H1 (cell line): ENCODE measurements around the gene TXNL4B. TPM values are rescaled to one million over a fixed set of nuclear protein-coding genes. Genes with fewer than 3 reads are reported as not detected.

ENCODE experiments used
- CTCF ChIA-PET: fragments of 300-600 bp; sonication (Branson Sonifier 250); formaldehyde crosslinking; loops from one replicate; lab custom pipeline; 2021; ENCODE audit not compliant: partially characterized antibody; lab: Charles Lee
- POLR2A ChIA-PET: fragments of 300-600 bp; sonication (Branson Sonifier 250); formaldehyde crosslinking; loops from one replicate; lab custom pipeline; 2021; ENCODE audit warnings: inconsistent platforms; ENCODE audit not compliant: partially characterized antibody; lab: Charles Lee
- DNase-seq, 2 experiments: peaks; one replicate each; pipeline versions ENCODE4 v3.0.0 to v3.0.0-alpha.2; 2010 to 2022; ENCODE audit warnings: low spot score in 2 of 2, low read depth in 1 of 2, mixed read lengths in 1 of 2
- FAIRE-seq: peaks from 2 replicates; lab custom pipeline; 2011; peaks lifted over from hg19 to GRCh38; lab: Jason Lieb, UNC
- H2AFZ ChIP-seq: 2 replicates; pipeline ENCODE4 v1.8.1; 2012; ENCODE audit warnings: low read length, inconsistent platforms
- H2AK5ac ChIP-seq: 2 replicates; pipeline ENCODE4 v1.6.1; 2013; ENCODE audit warnings: low read depth, low read length
- H2BK120ac ChIP-seq: replicated peaks from 2 replicates; pipeline ENCODE3; 2013; ENCODE audit warnings: low read depth, low read length, inconsistent platforms
- H2BK12ac ChIP-seq: 2 replicates; pipeline ENCODE4 v1.6.1; 2013; ENCODE audit warnings: low read depth, low read length
- H2BK15ac ChIP-seq: 2 replicates; pipeline ENCODE4 v1.6.1; 2013; ENCODE audit warnings: low read length
- H2BK20ac ChIP-seq: 2 replicates; pipeline ENCODE4 v1.6.1; 2013; ENCODE audit warnings: low read length
- H2BK5ac ChIP-seq: 2 replicates; pipeline ENCODE4 v1.6.1; 2013; ENCODE audit warnings: low read depth, low read length
- H3K14ac ChIP-seq: 2 replicates; pipeline ENCODE4 v1.6.1; 2013; ENCODE audit warnings: inconsistent platforms; ENCODE audit not compliant: insufficient read length
- H3K18ac ChIP-seq: 2 replicates; pipeline ENCODE4 v1.6.1; 2013; ENCODE audit warnings: low read length; ENCODE audit errors: extremely low read depth
- H3K23ac ChIP-seq: 2 replicates; pipeline ENCODE4 v1.6.1; 2013; ENCODE audit warnings: inconsistent platforms; ENCODE audit not compliant: insufficient read length
- H3K23me2 ChIP-seq: 2 replicates; pipeline ENCODE4 v1.6.1; 2013; ENCODE audit warnings: low read depth, low read length
- H3K27ac ChIP-seq: 2 replicates; pipeline ENCODE4 v1.6.1; 2011; ENCODE audit warnings: low read depth, low read length, inconsistent platforms
- H3K27me3 ChIP-seq, 4 experiments: replicated peaks in 1 of 4; 1 replicate in 1 of 4; 2 replicates in 3 of 4; pipeline versions ENCODE4 v1.6.1 to v1.8.1; 2011 to 2013; ENCODE audit warnings: low read length in 3 of 4, mild to moderate bottlenecking in 3 of 4, inconsistent platforms in 2 of 4, mixed read lengths in 2 of 4, moderate library complexity in 1 of 4; ENCODE audit not compliant: control insufficient read depth in 3 of 4, insufficient read depth in 3 of 4; ENCODE audit errors: extremely low read depth in 1 of 4
- H3K36me3 ChIP-seq, 4 experiments: 2 replicates each; pipeline versions ENCODE4 v1.6.1 to v1.8.1; 2011 to 2013; ENCODE audit warnings: mild to moderate bottlenecking in 4 of 4, low read length in 3 of 4, moderate library complexity in 2 of 4, control low read depth in 1 of 4, inconsistent platforms in 1 of 4; ENCODE audit not compliant: insufficient read depth in 4 of 4, control insufficient read depth in 2 of 4
- H3K4ac ChIP-seq: replicated peaks from 2 replicates; pipeline ENCODE3; 2013; ENCODE audit warnings: low read length, low read depth, mixed read lengths, inconsistent platforms; ENCODE audit not compliant: insufficient read length
- H3K4me1 ChIP-seq, 4 experiments: replicated peaks in 1 of 4; 1 replicate in 1 of 4; 2 replicates in 3 of 4; pipeline versions ENCODE4 v1.6.1 to v1.8.1; 2011 to 2013; ENCODE audit warnings: low read length in 3 of 4, inconsistent platforms in 2 of 4, mixed read lengths in 1 of 4; ENCODE audit not compliant: insufficient read depth in 4 of 4, control insufficient read depth in 3 of 4
- H3K4me2 ChIP-seq, 2 experiments: 2 replicates each; pipeline versions ENCODE4 v1.6.1 to v1.8.1; 2011 to 2013; ENCODE audit warnings: low read depth in 2 of 2, low read length in 2 of 2, control low read depth in 1 of 2, inconsistent platforms in 1 of 2, mild to moderate bottlenecking in 1 of 2; ENCODE audit not compliant: insufficient read depth in 1 of 2
- H3K4me3 ChIP-seq, 4 experiments: fragments of 200-600, 300-600 bp in 1 of 4; sonication (generic), shearing (Covaris generic), sonication (Bioruptor Twin) in 1 of 4; 2 replicates each; pipeline versions ENCODE4 v1.5.1 to v1.8.1; 2011 to 2016; ENCODE audit warnings: low read length in 4 of 4, low read depth in 3 of 4, control low read depth in 2 of 4, inconsistent platforms in 2 of 4, mild to moderate bottlenecking in 2 of 4, mixed read lengths in 1 of 4, moderate library complexity in 1 of 4; ENCODE audit not compliant: insufficient read depth in 2 of 4; ENCODE audit errors: extremely low read depth in 1 of 4
- H3K56ac ChIP-seq: replicated peaks from 2 replicates; pipeline ENCODE3; 2013; ENCODE audit warnings: low read depth, mild to moderate bottlenecking, mixed read lengths, low read length, inconsistent platforms; ENCODE audit not compliant: insufficient read length
- H3K79me1 ChIP-seq: 2 replicates; pipeline ENCODE4 v1.6.1; 2013; ENCODE audit warnings: low read depth, low read length, control low read depth
- H3K79me2 ChIP-seq, 2 experiments: 2 replicates each; pipeline versions ENCODE4 v1.6.1 to v1.8.1; 2012 to 2013; ENCODE audit warnings: low read length in 2 of 2, mild to moderate bottlenecking in 2 of 2, inconsistent platforms in 1 of 2; ENCODE audit not compliant: insufficient read depth in 2 of 2, control insufficient read depth in 1 of 2
- H3K9ac ChIP-seq, 4 experiments: replicated peaks in 1 of 4; 1 replicate in 1 of 4; 2 replicates in 3 of 4; pipeline versions ENCODE4 v1.6.1 to v1.8.1; 2011 to 2013; ENCODE audit warnings: low read depth in 3 of 4, low read length in 3 of 4, control low read depth in 2 of 4, mild to moderate bottlenecking in 2 of 4, moderate library complexity in 2 of 4, inconsistent platforms in 1 of 4; ENCODE audit errors: extremely low read depth in 1 of 4
- H3K9me3 ChIP-seq, 2 experiments: 2 replicates each; pipeline versions ENCODE4 v1.6.1 to v1.8.1; 2012 to 2013; ENCODE audit warnings: mild to moderate bottlenecking in 2 of 2, moderate library complexity in 2 of 2, control low read depth in 1 of 2, inconsistent platforms in 1 of 2, low read depth in 1 of 2, low read length in 1 of 2, mixed read lengths in 1 of 2; ENCODE audit not compliant: insufficient read depth in 2 of 2
- H4K20me1 ChIP-seq, 2 experiments: replicated peaks in 1 of 2; 2 replicates each; pipeline versions ENCODE3 to v1.8.1; 2011 to 2013; ENCODE audit warnings: inconsistent platforms in 2 of 2, low read length in 2 of 2, mild to moderate bottlenecking in 1 of 2; ENCODE audit not compliant: insufficient read depth in 2 of 2, control insufficient read depth in 1 of 2
- H4K5ac ChIP-seq: 2 replicates; pipeline ENCODE4 v1.6.1; 2013; ENCODE audit warnings: low read length, low read depth, mixed read lengths, inconsistent platforms; ENCODE audit not compliant: insufficient read length
- H4K8ac ChIP-seq: 2 replicates; pipeline ENCODE4 v1.8.0; 2013; ENCODE audit warnings: mild to moderate bottlenecking, moderate library complexity, low read length, inconsistent platforms; ENCODE audit not compliant: insufficient read depth; ENCODE audit errors: extremely low read depth
- H4K91ac ChIP-seq: replicated peaks from 2 replicates; pipeline ENCODE3; 2013; ENCODE audit warnings: low read length, mixed read lengths, inconsistent platforms; ENCODE audit not compliant: insufficient read length
- BACH1 ChIP-seq: IDR thresholded peaks from 2 replicates; pipeline ENCODE4 v1.6.1; 2012; ENCODE audit warnings: low read length, improper control_type of control experiment
- KDM4A ChIP-seq: IDR thresholded peaks from one replicate; pipeline ENCODE4 v1.7.1; 2012; ENCODE audit warnings: low read depth, mild to moderate bottlenecking, moderate library complexity, low read length, inconsistent platforms; ENCODE audit not compliant: severe bottlenecking
- TEAD4 ChIP-seq: IDR thresholded peaks from 2 replicates; pipeline ENCODE4 v1.6.1; 2012; ENCODE audit warnings: low read depth, low read length, inconsistent platforms, mixed read lengths
- WGBS, 2 experiments: shearing (Covaris generic) in 1 of 2; methylation state at CpG; one replicate each; pipeline versions ENCODE4 v1.1.6 to v1.1.7; 2013 to 2015; ENCODE audit warnings: low lambda C conversion rate in 2 of 2, mixed read lengths in 2 of 2, inconsistent platforms in 1 of 2, low coverage in 1 of 2, missing lambda C conversion rate in 1 of 2; ENCODE audit not compliant: insufficient replicate concordance in 2 of 2, insufficient coverage in 1 of 2, insufficient read length in 1 of 2; ENCODE audit errors: extremely low coverage in 1 of 2, missing lambda C conversion rate in 1 of 2; 5-methylcytosine and 5-hydroxymethylcytosine counted together
- polyA plus RNA-seq, 7 experiments: library from polyadenylated mRNA; depleted of rRNA in 3 of 7; stranded (reverse) in 5 of 7; unstranded in 2 of 7; fragments of >200 nt in 5 of 7; fragments of 200-250 nt in 2 of 7; gene quantifications; 1 replicate in 5 of 7; 2 replicates in 1 of 7; 4 replicates in 1 of 7; pipeline versions ENCODE4 v1.2.1 to v1.2.3, GENCODE V29; 2011 to 2013; ENCODE audit warnings: missing spikeins in 2 of 7, mixed read lengths in 2 of 7
- total RNA-seq: library from RNA; stranded (reverse); fragmentation: NEBNext Ultra II Directional; extraction: Animal tissue kit (Norgen Biotek cat#: 25700); gene quantifications from 2 replicates; pipeline ENCODE4 v1.2.1, GENCODE V29; 2021

The TXNL4B gene
- total and polyA plus RNA-seq, 2 of the 8 experiments (the other 6 are each of a cell fraction or from before 2014, with no cell fraction given): 6.7 to 10.6 TPM

GRCh38 chr16:72094266-72094610, 818 bp upstream of the TXNL4B start:
- Histone ChIP-seq H3K9ac (peak overlapping the region; percentile 76 to 91 (median 88)), H3K36me3 (peaks cover 6 to 29% (median 19%) of the 10 kb centered on the region in 4 experiments; a peak in 7 of 8 replicates)

More at GRCh38 chr16:72094266-72094610, 818 bp upstream of the TXNL4B start:
- peaks cover 8% of the 10 kb centered on the region; the same call in 1 of the 2 replicates for H3K23me2 ChIP-seq
- peak overlapping the region; percentile 93 for H3K27ac ChIP-seq
- peak overlapping the region; percentile 93 to 100 (median 98) for H3K4me3 ChIP-seq
- H3K18ac ChIP-seq: no peak overlapping the region
- peaks cover 4 to 8% of the 10 kb centered on the region in 2 experiments for H4K20me1 ChIP-seq
- H2BK12ac ChIP-seq: peak overlapping the region; percentile 41; the same call in 1 of the 2 replicates
- H2BK5ac ChIP-seq: peak overlapping the region; percentile 69; the same call in 1 of the 2 replicates
- no peaks in the 10 kb centered on the region for H3K9me3 ChIP-seq
- no peak overlapping the region for H2BK20ac ChIP-seq
- H3K27me3 ChIP-seq: no peaks in the 10 kb centered on the region
- H2AFZ ChIP-seq: peak overlapping the region; percentile 46; the same call in 1 of the 2 replicates
- H4K91ac ChIP-seq: no peak overlapping the region
- peak overlapping the region; percentile 75 for H2AK5ac ChIP-seq
- no peak for TF ChIP-seq TEAD4
- TF ChIP-seq KDM4A: peak; percentile 3
- TF ChIP-seq BACH1: no peak
- FAIRE-seq (no peak), DNase-seq (no peak)
- H4K5ac ChIP-seq: no peak overlapping the region
- CTCF ChIA-PET: interaction anchor here (1.3 to 11.4 kb wide), 4 partner anchors 11 to 26 kb away, joined by 3 to 108 read pairs (median 6); no protein-coding TSS in a partner anchor
- H3K4ac ChIP-seq: peak overlapping the region; percentile 13
- WGBS, 2 experiments: 13% methylated on average over 11 of the region's 11 CpGs; no CpG with 5 or more reads in 1 of the 2 experiments
- peaks cover 6% of the 10 kb centered on the region for H3K79me1 ChIP-seq
- H3K23ac ChIP-seq: no peak overlapping the region
- H3K79me2 ChIP-seq: peaks cover 4 to 44% of the 10 kb centered on the region in 2 experiments
- H3K4me2 ChIP-seq: peak overlapping the region; percentile 85 to 92
- H2BK120ac ChIP-seq: no peak overlapping the region
- no peak overlapping the region for H2BK15ac ChIP-seq
- peak overlapping the region; percentile 94 for H4K8ac ChIP-seq
- peak overlapping the region; percentile 70 for H3K56ac ChIP-seq
- H3K4me1 ChIP-seq: peaks cover 0 to 6% (median under 1%) of the 10 kb centered on the region in 4 experiments; a peak in 2 of 7 replicates
- POLR2A ChIA-PET: interaction anchor here (0.6 to 4.7 kb wide), 10 partner anchors 9 to 104 kb away, joined by 3 to 23 read pairs (median 4); no protein-coding TSS in a partner anchor
- H3K14ac ChIP-seq: no peak overlapping the region
